Measurements from ENCODE around the gene CLEC4E.
"Not testable (repeated sequence)": the region's sequence is repeated elsewhere in the genome, so short reads cannot be mapped to it uniquely, and the experiment has no call there.

CLEC4E gene

GRCh38 chr12:8507596-8507995, 33.1 kb downstream of the CLEC4E start:
- H3K27me3 ChIP-seq (ENCODE audit: insufficient read depth, poor library complexity, severe bottlenecking), result no peaks in the 10 kb centered on the region
- H3K9me3 ChIP-seq (ENCODE audit: severe bottlenecking), result no peaks in the 10 kb centered on the region
- ATAC-seq (ENCODE audit: low read depth), result no peak
- TF ChIP-seq CTCF (IDR thresholded peaks at IDR 0.05; ENCODE audit: poor library complexity, severe bottlenecking), result no peak
- H3K27ac ChIP-seq (ENCODE audit: poor library complexity, severe bottlenecking), result no peak overlapping the region
- no peak overlapping the region for H3K4me3 ChIP-seq (ENCODE audit: severe bottlenecking)
- no peaks in the 10 kb centered on the region for H3K4me1 ChIP-seq (ENCODE audit: insufficient read depth, poor library complexity, severe bottlenecking)
- H3K36me3 ChIP-seq (ENCODE audit: low read depth), result no peaks in the 10 kb centered on the region
- no peak for DNase-seq (ENCODE audit: low spot score)

GRCh38 chr12:8504351-8504750, 36.4 kb downstream of the CLEC4E start:
- Histone ChIP-seq H3K4me3 (ENCODE audit: severe bottlenecking) (no peak overlapping the region), H3K36me3 (ENCODE audit: low read depth) (no peaks in the 10 kb centered on the region), H3K27ac (ENCODE audit: poor library complexity, severe bottlenecking) (no peak overlapping the region), H3K4me1 (ENCODE audit: insufficient read depth, poor library complexity, severe bottlenecking) (no peaks in the 10 kb centered on the region), H3K9me3 (ENCODE audit: severe bottlenecking) (no peaks in the 10 kb centered on the region), H3K27me3 (ENCODE audit: insufficient read depth, poor library complexity, severe bottlenecking) (no peaks in the 10 kb centered on the region)
- no peak for TF ChIP-seq CTCF (IDR thresholded peaks at IDR 0.05; ENCODE audit: poor library complexity, severe bottlenecking)
- DNase-seq (ENCODE audit: low spot score) (no peak), ATAC-seq (ENCODE audit: low read depth) (no peak)

- no peak overlapping the region for H3K4me3 ChIP-seq (ENCODE audit: severe bottlenecking)
- H3K4me1 ChIP-seq (ENCODE audit: insufficient read depth, poor library complexity, severe bottlenecking), result no peaks in the 10 kb centered on the region
- H3K9me3 ChIP-seq (ENCODE audit: severe bottlenecking), result no peaks in the 10 kb centered on the region
- DNase-seq (ENCODE audit: low spot score) (no peak), ATAC-seq (ENCODE audit: low read depth) (no peak)
- no peak overlapping the region for H3K27ac ChIP-seq (ENCODE audit: poor library complexity, severe bottlenecking)
- H3K36me3 ChIP-seq (ENCODE audit: low read depth), result no peaks in the 10 kb centered on the region
- H3K27me3 ChIP-seq (ENCODE audit: insufficient read depth, poor library complexity, severe bottlenecking), result no peaks in the 10 kb centered on the region
- no peak for TF ChIP-seq CTCF (IDR thresholded peaks at IDR 0.05; ENCODE audit: poor library complexity, severe bottlenecking)
Observed at GRCh38 chr12:8501720-8502119, 39.0 kb downstream of the CLEC4E start.

GRCh38 chr12:8499616-8500015, 41.1 kb downstream of the CLEC4E start:
- Histone ChIP-seq H3K4me1 (ENCODE audit: insufficient read depth, poor library complexity, severe bottlenecking) (no peaks in the 10 kb centered on the region), H3K9me3 (ENCODE audit: severe bottlenecking) (no peaks in the 10 kb centered on the region), H3K27me3 (ENCODE audit: insufficient read depth, poor library complexity, severe bottlenecking) (no peaks in the 10 kb centered on the region), H3K36me3 (ENCODE audit: low read depth) (no peaks in the 10 kb centered on the region), H3K27ac (ENCODE audit: poor library complexity, severe bottlenecking) (no peak overlapping the region), H3K4me3 (ENCODE audit: severe bottlenecking) (no peak overlapping the region)
- TF ChIP-seq CTCF (IDR thresholded peaks at IDR 0.05; ENCODE audit: poor library complexity, severe bottlenecking), result no peak
- no peak for ATAC-seq (ENCODE audit: low read depth)
- no peak for DNase-seq (ENCODE audit: low spot score)

- not testable (repeated sequence) for H3K27ac ChIP-seq (ENCODE audit: poor library complexity, severe bottlenecking); H3K9me3 ChIP-seq (ENCODE audit: severe bottlenecking); H3K4me3 ChIP-seq (ENCODE audit: severe bottlenecking); H3K27me3 ChIP-seq (ENCODE audit: insufficient read depth, poor library complexity, severe bottlenecking); DNase-seq (ENCODE audit: low spot score); H3K4me1 ChIP-seq (ENCODE audit: insufficient read depth, poor library complexity, severe bottlenecking); ATAC-seq (ENCODE audit: low read depth); H3K36me3 ChIP-seq (ENCODE audit: low read depth)
Observed at GRCh38 chr12:8496074-8496473, 44.6 kb downstream of the CLEC4E start.

GRCh38 chr12:8495671-8496070, 45.0 kb downstream of the CLEC4E start:
- H3K27me3 ChIP-seq (ENCODE audit: insufficient read depth, poor library complexity, severe bottlenecking); H3K27ac ChIP-seq (ENCODE audit: poor library complexity, severe bottlenecking); ATAC-seq (ENCODE audit: low read depth); H3K4me3 ChIP-seq (ENCODE audit: severe bottlenecking); H3K9me3 ChIP-seq (ENCODE audit: severe bottlenecking); H3K4me1 ChIP-seq (ENCODE audit: insufficient read depth, poor library complexity, severe bottlenecking); DNase-seq (ENCODE audit: low spot score); H3K36me3 ChIP-seq (ENCODE audit: low read depth): not testable (repeated sequence)
